ENCODE measurements around the gene BRAP.

BRAP gene

GRCh38 chr12:111687952-111688351, 2.2 kb upstream of the BRAP start:
- TF ChIP-seq CTCF (conservative IDR thresholded peaks at IDR 0.05) (no peak), ZFX (IDR thresholded peaks at IDR 0.05) (no peak)

GRCh38 chr12:111687255-111687654, 1.5 kb upstream of the BRAP start:
- H3K27ac ChIP-seq, result no peak overlapping the region
- TF ChIP-seq ZFX (IDR thresholded peaks at IDR 0.05), result no peak
- peak; percentile 47 for TF ChIP-seq CTCF (conservative IDR thresholded peaks at IDR 0.05)

More at GRCh38 chr12:111687952-111688351, 2.2 kb upstream of the BRAP start:
- H3K27ac ChIP-seq, result no peak overlapping the region

GRCh38 chr12:111686574-111687105, 884 bp upstream of the BRAP start:
- TF ChIP-seq CTCF (conservative IDR thresholded peaks at IDR 0.05), result no peak
- no peak for TF ChIP-seq ZFX (IDR thresholded peaks at IDR 0.05)
- peak overlapping the region; percentile 86 for H3K27ac ChIP-seq

- H3K27ac ChIP-seq, result peak overlapping the region; percentile 86
- TF ChIP-seq ZFX (IDR thresholded peaks at IDR 0.05) (peak; percentile 69), CTCF (conservative IDR thresholded peaks at IDR 0.05) (no peak)
Measured at GRCh38 chr12:111685322-111685810, 390 bp downstream of the BRAP start.

- H3K27ac ChIP-seq, result peak overlapping the region; percentile 86
Measured at GRCh38 chr12:111684485-111685198, 1.1 kb downstream of the BRAP start.

- H3K27ac ChIP-seq, result no peak overlapping the region
- TF ChIP-seq ZFX (IDR thresholded peaks at IDR 0.05) (no peak), CTCF (conservative IDR thresholded peaks at IDR 0.05) (no peak)
Measured at GRCh38 chr12:111677186-111677585, 8.6 kb downstream of the BRAP start.

GRCh38 chr12:111673503-111673902, 12.3 kb downstream of the BRAP start:
- H3K27ac ChIP-seq, result no peak overlapping the region
- TF ChIP-seq CTCF (conservative IDR thresholded peaks at IDR 0.05) (peak; percentile 50), ZFX (IDR thresholded peaks at IDR 0.05) (no peak)
